Mucosa of rectum (tissue), 2 donors: Measurements from ENCODE around the gene RNF214.
"Not testable (repeated sequence)": the region's sequence is repeated elsewhere in the genome, so short reads cannot be mapped to it uniquely, and the experiment has no call there.

Source experiments
- H3K27ac ChIP-seq, 2 donors: one replicate each; pipeline ENCODE4 v1.7.0; 2013; ENCODE audit warnings: inconsistent platforms in 2 of 2, low read depth in 2 of 2, low read length in 2 of 2
- H3K27me3 ChIP-seq, 2 donors: one replicate each; pipeline ENCODE4 v1.7.0; 2013; ENCODE audit warnings: low read length in 2 of 2; ENCODE audit not compliant: control insufficient read depth in 2 of 2, insufficient read depth in 2 of 2
- H3K36me3 ChIP-seq, 2 donors: one replicate each; pipeline ENCODE4 v1.7.0; 2013; ENCODE audit warnings: low read length in 2 of 2; ENCODE audit not compliant: control insufficient read depth in 2 of 2, insufficient read depth in 2 of 2
- H3K4me1 ChIP-seq, 2 donors: one replicate each; pipeline ENCODE4 v1.7.0; 2013; ENCODE audit warnings: low read length in 2 of 2, mild to moderate bottlenecking in 1 of 2; ENCODE audit not compliant: control insufficient read depth in 2 of 2, insufficient read depth in 2 of 2
- H3K4me3 ChIP-seq, 2 donors: one replicate each; pipeline ENCODE4 v1.7.0; 2013; ENCODE audit warnings: low read length in 2 of 2
- H3K9ac ChIP-seq, 2 donors: one replicate each; pipeline ENCODE4 v1.7.0; 2013; ENCODE audit warnings: low read length in 2 of 2, low read depth in 1 of 2, mild to moderate bottlenecking in 1 of 2
- H3K9me3 ChIP-seq, 2 donors: one replicate each; pipeline ENCODE4 v1.7.0; 2013; ENCODE audit warnings: low read length in 2 of 2; ENCODE audit not compliant: control insufficient read depth in 2 of 2
- donor health status: healthy.
- donor health status: Normal muscosa, but diverticular disease.

The RNF214 gene

GRCh38 chr11:117204283-117205080 lies 28.0 kb upstream of the RNF214 start:
- Histone ChIP-seq H3K9me3 (no peaks in the 10 kb centered on the region), H3K27me3 (no peaks in the 10 kb centered on the region), H3K4me1 (peaks cover 0 to 4% of the 10 kb centered on the region in 2 donors), H3K36me3 (peaks cover 17 to 23% of the 10 kb centered on the region in 2 donors), H3K27ac (peak overlapping the region in 1 of 2 donors; percentile 23), H3K9ac (no peak overlapping the region), H3K4me3 (no peak overlapping the region)

GRCh38 chr11:117205211-117205818 lies 27.2 kb upstream of the RNF214 start:
- Histone ChIP-seq H3K4me1 (peaks cover 0 to 4% of the 10 kb centered on the region in 2 donors), H3K9ac (no peak overlapping the region), H3K27ac (peak overlapping the region in 1 of 2 donors; percentile 23), H3K4me3 (no peak overlapping the region), H3K27me3 (no peaks in the 10 kb centered on the region), H3K9me3 (no peaks in the 10 kb centered on the region), H3K36me3 (peaks cover 17 to 26% of the 10 kb centered on the region in 2 donors)

- H3K27ac ChIP-seq, H3K9ac ChIP-seq, H3K4me3 ChIP-seq, H3K4me1 ChIP-seq, H3K27me3 ChIP-seq, H3K9me3 ChIP-seq: not testable (repeated sequence)
- H3K36me3 ChIP-seq = peaks cover 17 to 26% of the 10 kb centered on the region in 2 donors
Measured at GRCh38 chr11:117206111-117206510, 26.4 kb upstream of the RNF214 start.

- not testable (repeated sequence) for H3K4me3 ChIP-seq, H3K9me3 ChIP-seq, H3K27ac ChIP-seq, H3K4me1 ChIP-seq, H3K9ac ChIP-seq, H3K27me3 ChIP-seq
- H3K36me3 ChIP-seq = peaks cover 17 to 26% of the 10 kb centered on the region in 2 donors
Measured at GRCh38 chr11:117206859-117207258, 25.6 kb upstream of the RNF214 start.

- not testable (repeated sequence) for H3K9ac ChIP-seq, H3K27ac ChIP-seq, H3K27me3 ChIP-seq, H3K9me3 ChIP-seq, H3K4me3 ChIP-seq, H3K4me1 ChIP-seq
- peaks cover 17 to 26% of the 10 kb centered on the region in 2 donors for H3K36me3 ChIP-seq
Measured at GRCh38 chr11:117207481-117207880, 25.0 kb upstream of the RNF214 start.

- H3K4me3 ChIP-seq, H3K27ac ChIP-seq, H3K27me3 ChIP-seq, H3K4me1 ChIP-seq, H3K9ac ChIP-seq, H3K9me3 ChIP-seq: not testable (repeated sequence)
- peaks cover 26 to 34% of the 10 kb centered on the region in 2 donors for H3K36me3 ChIP-seq
Measured at GRCh38 chr11:117208710-117209109, 23.8 kb upstream of the RNF214 start.

- not testable (repeated sequence) for H3K9me3 ChIP-seq, H3K4me3 ChIP-seq, H3K4me1 ChIP-seq, H3K9ac ChIP-seq, H3K27ac ChIP-seq, H3K27me3 ChIP-seq
- peaks cover 21 to 32% of the 10 kb centered on the region in 2 donors for H3K36me3 ChIP-seq
Measured at GRCh38 chr11:117209351-117210125, 22.9 kb upstream of the RNF214 start.

- no peak overlapping the region for H3K9ac ChIP-seq
- peaks cover 18 to 26% of the 10 kb centered on the region in 2 donors for H3K36me3 ChIP-seq
- no peak overlapping the region for H3K4me3 ChIP-seq
- no peaks in the 10 kb centered on the region for H3K9me3 ChIP-seq
- no peaks in the 10 kb centered on the region for H3K27me3 ChIP-seq
- H3K27ac ChIP-seq = no peak overlapping the region
- H3K4me1 ChIP-seq = no peaks in the 10 kb centered on the region
Measured at GRCh38 chr11:117210620-117211019, 21.9 kb upstream of the RNF214 start.

GRCh38 chr11:117212697-117213355 lies 19.6 kb upstream of the RNF214 start:
- Histone ChIP-seq H3K4me1 (no peaks in the 10 kb centered on the region), H3K27me3 (no peaks in the 10 kb centered on the region), H3K36me3 (peaks cover 34 to 41% of the 10 kb centered on the region in 2 donors), H3K9me3 (no peaks in the 10 kb centered on the region), H3K9ac (no peak overlapping the region), H3K4me3 (no peak overlapping the region), H3K27ac (no peak overlapping the region)
